Esophagus squamous epithelium (tissue), 4 donors: ENCODE measurements around the gene MED13L.

Source experiments
- POLR2A ChIP-seq, 4 donors: fragments of 450-650 bp; IDR thresholded peaks; one replicate each; pipeline ENCODE4 v1.6.1; 2017; ENCODE audit warnings: antibody characterized with exemption in 4 of 4, mild to moderate bottlenecking in 4 of 4, moderate library complexity in 3 of 4
- TF ChIP-seq, protein P1 (sequence below), 6 experiments: fragments of 450-650 bp in 4 of 6; fragments of 200-600 bp in 2 of 6; sonication (generic) in 2 of 6; IDR thresholded peaks; one replicate each; pipeline ENCODE4 v1.5.1; 2016 to 2019; ENCODE audit warnings: antibody characterized with exemption in 6 of 6, mild to moderate bottlenecking in 4 of 6, moderate library complexity in 4 of 6

DNA sequence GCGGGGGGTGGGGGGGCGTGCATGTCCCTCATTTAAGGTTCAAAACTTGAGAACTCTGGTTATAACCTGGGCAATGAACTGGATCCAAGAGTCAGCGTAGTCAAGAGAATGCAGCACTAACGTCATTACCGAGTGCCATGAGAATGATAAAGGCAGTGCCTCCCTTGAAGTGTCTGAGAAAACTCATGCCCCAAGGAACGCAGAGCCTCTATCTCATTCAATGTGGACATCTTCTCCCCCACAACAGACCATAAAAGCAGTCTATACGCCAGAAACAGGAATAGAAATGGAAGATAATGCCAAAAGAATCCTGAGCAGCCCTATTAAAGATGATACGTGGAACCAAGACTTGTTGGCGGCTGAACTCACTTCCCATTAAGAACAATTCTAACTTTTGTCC, 208.6 kb downstream of the MED13L start:
- TF ChIP-seq POLR2A (IDR thresholded peaks at IDR 0.05): no peak
- TF ChIP-seq, protein P1, sequence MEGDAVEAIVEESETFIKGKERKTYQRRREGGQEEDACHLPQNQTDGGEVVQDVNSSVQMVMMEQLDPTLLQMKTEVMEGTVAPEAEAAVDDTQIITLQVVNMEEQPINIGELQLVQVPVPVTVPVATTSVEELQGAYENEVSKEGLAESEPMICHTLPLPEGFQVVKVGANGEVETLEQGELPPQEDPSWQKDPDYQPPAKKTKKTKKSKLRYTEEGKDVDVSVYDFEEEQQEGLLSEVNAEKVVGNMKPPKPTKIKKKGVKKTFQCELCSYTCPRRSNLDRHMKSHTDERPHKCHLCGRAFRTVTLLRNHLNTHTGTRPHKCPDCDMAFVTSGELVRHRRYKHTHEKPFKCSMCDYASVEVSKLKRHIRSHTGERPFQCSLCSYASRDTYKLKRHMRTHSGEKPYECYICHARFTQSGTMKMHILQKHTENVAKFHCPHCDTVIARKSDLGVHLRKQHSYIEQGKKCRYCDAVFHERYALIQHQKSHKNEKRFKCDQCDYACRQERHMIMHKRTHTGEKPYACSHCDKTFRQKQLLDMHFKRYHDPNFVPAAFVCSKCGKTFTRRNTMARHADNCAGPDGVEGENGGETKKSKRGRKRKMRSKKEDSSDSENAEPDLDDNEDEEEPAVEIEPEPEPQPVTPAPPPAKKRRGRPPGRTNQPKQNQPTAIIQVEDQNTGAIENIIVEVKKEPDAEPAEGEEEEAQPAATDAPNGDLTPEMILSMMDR (IDR thresholded peaks at IDR 0.05): no peak
